SHP77 (cell line): ENCODE data around the gene TSGA10IP.
A peak's percentile ranks its signal among the peaks of the same experiment; 100 is the strongest.

ENCODE experiments used
- DNase-seq, 2 experiments: peaks; one replicate each; lab custom pipeline; 2025; lab: John Stamatoyannopoulos, UW

Gene TSGA10IP

GRCh38 chr11:65945430-65945911, at the start of gene TSGA10IP:
Gene TSGA10IP, plus strand, starts transcription at chr11:65945480. Its CDS starts 196 bp downstream, at chr11:65945676.
- no peak for DNase-seq

GRCh38 chr11:65895482-65895981, 49.7 kb upstream of the TSGA10IP start:
- no peak for DNase-seq

- DNase-seq = no peak
These were observed 49.0 kb upstream of the TSGA10IP start for GRCh38 chr11:65896034-65896999.

- DNase-seq = no peak
These were observed 48.2 kb upstream of the TSGA10IP start for GRCh38 chr11:65897020-65897471.

GRCh38 chr11:65898656-65899355, 46.5 kb upstream of the TSGA10IP start:
- DNase-seq = no peak

- no peak for DNase-seq
These were observed 45.7 kb upstream of the TSGA10IP start for GRCh38 chr11:65899356-65900124.

- no peak for DNase-seq
These were observed 45.0 kb upstream of the TSGA10IP start, which contains the start of gene FOSL1 for GRCh38 chr11:65900125-65900898. Gene FOSL1, minus strand, starts transcription at chr11:65900388. Its CDS starts 49 bp downstream, at chr11:65900339.

GRCh38 chr11:65900899-65901180, 44.4 kb upstream of the TSGA10IP start:
- no peak for DNase-seq

GRCh38 chr11:65903068-65903481, 42.2 kb upstream of the TSGA10IP start:
- no peak for DNase-seq

- no peak for DNase-seq
These were observed 41.6 kb upstream of the TSGA10IP start for GRCh38 chr11:65903715-65904114.

- DNase-seq = no peak
These were observed 38.7 kb upstream of the TSGA10IP start for GRCh38 chr11:65906602-65907001.

GRCh38 chr11:65907878-65908277, 37.4 kb upstream of the TSGA10IP start:
- no peak for DNase-seq

- peak; percentile 51 to 53 for DNase-seq
These were observed 33.4 kb upstream of the TSGA10IP start for GRCh38 chr11:65911682-65912568.

GRCh38 chr11:65912845-65913244, 32.4 kb upstream of the TSGA10IP start:
- DNase-seq = no peak

- no peak for DNase-seq
These were observed 30.0 kb upstream of the TSGA10IP start for GRCh38 chr11:65915101-65915820.

GRCh38 chr11:65915821-65916251, 29.4 kb upstream of the TSGA10IP start:
- no peak for DNase-seq

- no peak for DNase-seq
These were observed 28.9 kb upstream of the TSGA10IP start for GRCh38 chr11:65916391-65916790.

GRCh38 chr11:65917077-65917433, 28.2 kb upstream of the TSGA10IP start:
- DNase-seq = no peak

- no peak for DNase-seq
These were observed 27.7 kb upstream of the TSGA10IP start for GRCh38 chr11:65917434-65918210.
